ENCODE measurements around the gene RFTN2.
A peak's percentile ranks its signal among the peaks of the same experiment; 100 is the strongest.
"Not testable (repeated sequence)": the region's sequence is repeated elsewhere in the genome, so short reads cannot be mapped to it uniquely, and the experiment has no call there.

The RFTN2 gene

DNA sequence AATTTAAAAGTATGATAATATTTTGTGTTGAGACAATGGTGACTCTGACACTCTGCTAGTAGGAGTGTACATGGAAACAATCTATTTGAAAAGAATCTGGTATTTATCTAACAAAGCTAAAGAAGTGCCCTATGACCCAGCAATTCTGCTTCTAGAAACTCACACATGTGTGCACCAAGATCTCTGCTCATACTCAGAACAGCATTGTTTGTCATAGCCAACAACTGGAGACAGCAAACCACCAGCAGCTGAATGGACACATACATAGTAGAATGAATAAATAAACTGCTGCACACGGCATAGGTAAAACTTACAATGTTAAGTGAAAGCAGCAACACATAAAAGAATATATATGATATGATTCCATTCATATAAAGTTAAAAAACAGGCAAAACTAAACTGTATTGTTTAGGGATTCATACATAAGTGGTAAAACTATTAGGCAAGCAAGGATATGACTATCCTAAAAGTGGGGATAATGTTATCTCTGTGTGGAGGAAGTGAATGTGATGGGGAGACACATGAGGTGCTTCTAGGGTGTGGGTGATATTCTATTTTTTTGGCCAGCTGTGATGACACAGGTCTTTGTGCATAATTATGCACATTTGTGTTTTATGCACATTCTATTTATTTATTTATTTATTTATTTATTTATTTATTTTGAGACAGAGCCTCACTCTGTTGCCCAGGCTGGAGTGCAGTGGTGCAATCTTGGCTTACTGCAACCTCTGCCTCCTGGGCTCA lies 71.1 kb downstream of the RFTN2 start:
- no peak for DNase-seq (ENCODE audit: low read depth)

DNA sequence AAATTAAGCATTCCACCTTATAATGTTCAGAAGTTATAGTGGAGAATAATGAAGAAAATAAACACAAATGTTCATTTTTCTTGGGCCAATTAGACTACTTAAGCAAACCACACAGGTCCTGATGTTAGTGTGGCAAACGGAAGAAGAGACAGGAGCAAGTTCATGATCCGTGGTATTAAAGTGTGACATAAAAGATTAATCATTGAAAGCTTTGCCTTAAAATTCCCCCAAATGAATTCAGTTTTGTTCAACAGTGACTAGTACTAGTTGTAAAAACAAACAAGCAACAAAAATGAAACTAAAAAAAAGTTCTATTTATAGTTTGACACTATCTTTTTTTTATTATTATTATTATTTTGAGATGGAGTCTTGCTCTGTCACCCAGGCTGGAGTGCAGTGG lies 73.7 kb downstream of the RFTN2 start:
- DNase-seq (ENCODE audit: low read depth) = no peak

DNA sequence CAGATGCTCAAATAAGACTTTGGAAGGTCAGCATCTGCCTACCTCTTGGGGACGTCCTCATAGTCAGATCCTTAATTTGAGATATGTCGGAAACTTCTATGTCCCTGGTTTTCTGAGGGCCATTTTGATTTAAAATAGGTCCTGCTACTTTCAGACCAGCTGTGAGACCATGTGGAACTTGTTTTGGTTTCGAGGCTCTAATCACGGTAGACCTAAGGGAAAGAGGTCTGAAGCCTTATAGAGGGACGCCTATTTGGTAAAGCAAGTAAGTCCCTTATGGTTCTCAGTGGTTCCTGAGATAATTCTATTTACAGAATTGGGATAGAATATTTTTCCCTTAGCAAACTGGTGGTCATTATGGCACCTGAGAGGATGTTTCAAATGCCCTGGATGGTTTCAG lies 75.1 kb downstream of the RFTN2 start:
- no peak for DNase-seq (ENCODE audit: low read depth)

DNA sequence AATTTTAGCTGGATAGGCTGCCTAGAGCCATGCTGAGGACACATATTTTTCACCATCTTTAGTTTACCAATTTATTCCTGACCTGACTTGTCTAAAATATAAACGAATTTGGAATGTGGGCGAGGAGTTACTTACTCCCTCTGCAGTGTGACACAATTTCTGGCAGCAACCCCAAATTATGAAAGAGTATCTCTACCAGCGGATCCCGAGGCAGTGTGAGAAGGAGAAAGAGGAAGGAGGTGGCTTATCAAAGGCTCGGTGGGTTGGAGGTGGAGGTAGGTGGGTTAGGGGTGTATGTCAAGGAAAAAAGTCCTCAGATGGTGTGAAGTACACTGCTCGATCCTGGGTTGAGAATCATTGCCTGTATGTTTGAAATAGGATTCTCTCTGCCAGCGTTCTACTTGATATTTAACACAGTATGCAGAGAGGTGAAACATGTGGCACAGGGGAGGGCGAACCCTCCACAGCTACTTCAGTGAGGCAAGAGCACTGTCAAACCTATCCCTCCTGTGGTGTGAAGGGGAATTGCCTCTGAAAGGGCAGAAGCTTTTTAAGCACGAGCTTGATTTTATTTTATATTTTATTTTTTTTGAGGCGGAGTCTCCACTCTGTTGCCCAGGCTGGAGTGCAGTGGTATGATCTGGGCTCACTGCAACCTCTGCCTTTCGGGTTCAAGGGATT lies 76.0 kb downstream of the RFTN2 start:
- DNase-seq (ENCODE audit: low read depth) = peak; percentile 0

DNA sequence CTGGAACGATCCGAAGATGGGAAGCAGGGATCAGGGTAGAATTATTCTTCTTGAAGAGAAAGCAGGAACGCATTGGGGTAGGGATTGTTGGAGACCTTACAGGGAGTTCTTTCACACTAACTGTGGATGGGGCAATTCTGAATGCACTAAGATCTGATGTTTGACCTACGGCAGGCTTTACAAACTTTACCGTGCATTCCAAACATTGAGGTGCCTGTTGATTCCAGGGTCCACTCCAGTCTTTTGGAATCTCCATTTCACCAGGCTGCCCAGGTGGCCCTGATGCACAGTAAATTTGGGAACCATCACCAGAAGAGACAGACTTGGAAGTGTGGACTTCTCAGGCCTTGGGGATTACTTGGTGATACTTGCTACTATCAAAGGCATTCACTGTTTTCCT lies 76.9 kb downstream of the RFTN2 start:
- no peak for DNase-seq (ENCODE audit: low read depth)

DNA sequence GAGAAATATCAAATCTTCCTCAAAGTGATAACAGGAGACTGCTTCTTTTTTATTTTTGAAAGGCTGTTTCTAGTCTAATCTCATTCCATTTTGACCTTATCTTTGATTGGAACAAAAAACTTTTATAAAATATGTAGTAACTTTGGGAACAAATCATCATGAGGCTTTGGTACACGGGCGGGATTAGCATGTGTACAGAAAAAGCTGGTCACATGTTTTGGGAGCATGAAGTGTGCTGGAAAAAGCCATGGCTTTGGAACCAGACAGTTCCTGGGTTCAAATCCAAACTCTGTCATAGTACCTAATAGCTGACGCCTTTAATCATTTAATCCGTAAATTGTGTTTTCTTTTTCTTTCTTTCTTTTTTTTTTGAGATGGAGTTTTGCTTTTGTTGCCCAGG lies 78.2 kb downstream of the RFTN2 start:
- no peak for DNase-seq (ENCODE audit: low read depth)

DNA sequence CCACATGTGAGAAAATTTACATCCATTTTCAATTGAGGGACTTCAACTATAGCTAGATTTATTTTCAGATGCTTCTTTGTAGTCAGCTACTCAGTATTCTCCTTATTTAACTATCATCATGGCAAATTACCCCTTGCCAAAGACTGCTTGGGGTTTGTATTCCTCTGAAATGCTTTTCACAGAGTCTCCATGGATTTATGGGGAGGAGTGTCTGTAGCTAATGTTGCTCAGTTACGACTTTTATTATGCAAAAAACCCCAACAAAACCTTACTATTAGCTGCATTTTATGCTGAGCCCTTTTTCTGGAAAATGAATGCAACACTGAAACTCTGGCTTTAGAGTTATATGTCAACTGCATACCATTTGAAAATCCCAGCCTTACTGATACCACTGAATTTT lies 78.6 kb downstream of the RFTN2 start:
- DNase-seq (ENCODE audit: low read depth) = no peak

DNA sequence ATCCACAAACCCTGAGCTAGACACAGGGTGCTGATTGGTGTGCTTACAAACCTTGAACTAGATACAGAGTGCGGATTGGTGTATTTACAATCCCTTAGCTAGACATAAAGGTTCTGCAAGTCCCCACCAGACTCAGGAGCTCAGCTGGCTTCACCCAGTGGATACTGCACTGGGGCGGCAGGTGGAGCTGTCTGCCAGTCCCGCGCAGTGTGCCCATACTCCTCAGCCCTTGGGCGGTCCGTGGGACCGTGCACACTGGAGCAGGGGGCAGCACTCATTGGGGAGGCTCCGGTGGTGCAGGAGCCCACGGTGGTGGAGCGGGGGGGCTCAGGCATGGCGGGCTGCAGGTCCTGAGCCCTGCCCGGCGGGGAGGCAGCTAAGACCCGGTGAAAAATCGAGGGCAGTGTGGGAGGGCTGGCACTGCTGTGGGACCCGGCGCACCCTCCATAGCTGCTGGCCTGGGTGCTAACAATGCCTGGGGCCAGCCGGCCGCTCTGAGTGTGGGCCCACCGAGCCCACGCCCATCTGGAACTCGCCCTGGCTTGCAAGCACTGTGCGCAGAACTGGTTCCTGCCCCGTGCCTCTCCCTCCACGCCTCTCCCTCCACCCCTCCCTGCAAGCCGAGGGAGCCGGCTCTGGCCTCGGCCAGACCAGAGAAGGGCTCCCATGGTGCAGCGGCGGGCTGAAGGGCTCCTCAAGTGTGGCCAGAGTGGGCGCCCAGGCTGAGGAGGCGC lies 83.9 kb downstream of the RFTN2 start:
- DNase-seq (ENCODE audit: low read depth) = no peak

DNA sequence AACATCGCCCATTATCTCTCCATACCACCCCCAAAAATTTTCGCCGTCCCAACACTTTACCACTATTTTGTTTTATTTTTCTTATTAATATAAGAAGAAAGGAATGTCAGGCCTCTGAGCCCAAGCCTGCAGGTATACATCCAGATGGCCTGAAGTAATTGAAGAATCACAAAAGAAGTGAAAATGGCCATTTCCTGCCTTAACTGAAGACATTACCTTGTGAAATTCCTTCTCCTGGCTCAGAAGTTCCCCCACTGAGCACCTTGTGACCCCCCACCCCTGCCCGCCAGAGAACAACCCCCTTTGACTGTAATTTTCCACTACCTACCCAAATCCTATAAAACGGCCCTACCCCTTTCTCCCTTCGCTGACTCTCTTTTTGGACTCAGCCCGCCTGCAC lies 88.1 kb downstream of the RFTN2 start:
- DNase-seq (ENCODE audit: low read depth) = not testable (repeated sequence)

DNA sequence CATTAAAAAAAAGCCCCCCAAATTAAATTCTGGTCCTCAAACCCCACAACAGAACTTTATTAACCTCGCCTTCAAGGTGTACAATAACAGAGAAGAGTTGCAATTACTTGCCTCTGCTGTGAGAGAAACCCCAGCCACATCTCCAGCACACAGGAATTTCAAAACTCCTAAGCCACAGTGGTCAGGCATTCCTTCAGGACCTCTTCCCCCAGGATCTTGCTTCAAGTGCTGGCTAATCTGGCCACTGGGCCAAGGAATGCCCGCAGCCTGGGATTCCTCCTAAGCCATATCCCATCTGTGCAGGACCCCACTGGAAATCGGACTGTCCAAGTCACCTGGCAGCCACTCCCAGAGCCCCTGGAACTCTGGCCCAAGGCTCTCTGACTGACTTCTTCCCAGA lies 95.2 kb downstream of the RFTN2 start:
- not testable (repeated sequence) for DNase-seq (ENCODE audit: low read depth)

DNA sequence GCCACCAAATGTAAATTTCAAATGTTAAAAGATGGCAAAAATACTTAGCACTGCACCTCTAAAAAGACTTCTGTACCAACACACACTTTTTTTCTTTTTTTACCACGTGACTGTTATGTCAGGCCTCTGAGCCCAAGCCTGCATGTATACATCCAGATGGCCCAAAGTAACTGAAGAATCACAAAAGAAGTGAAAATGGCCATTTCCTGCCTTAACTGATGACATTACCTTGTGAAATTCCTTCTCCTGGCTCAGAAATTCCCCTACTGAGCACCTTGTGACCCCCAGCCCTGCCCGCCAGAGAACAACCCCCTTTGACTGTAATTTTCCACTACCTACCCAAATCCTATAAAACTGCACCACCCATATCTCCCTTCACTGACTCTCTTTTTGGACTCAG lies 97.1 kb downstream of the RFTN2 start:
- not testable (repeated sequence) for DNase-seq (ENCODE audit: low read depth)

DNA sequence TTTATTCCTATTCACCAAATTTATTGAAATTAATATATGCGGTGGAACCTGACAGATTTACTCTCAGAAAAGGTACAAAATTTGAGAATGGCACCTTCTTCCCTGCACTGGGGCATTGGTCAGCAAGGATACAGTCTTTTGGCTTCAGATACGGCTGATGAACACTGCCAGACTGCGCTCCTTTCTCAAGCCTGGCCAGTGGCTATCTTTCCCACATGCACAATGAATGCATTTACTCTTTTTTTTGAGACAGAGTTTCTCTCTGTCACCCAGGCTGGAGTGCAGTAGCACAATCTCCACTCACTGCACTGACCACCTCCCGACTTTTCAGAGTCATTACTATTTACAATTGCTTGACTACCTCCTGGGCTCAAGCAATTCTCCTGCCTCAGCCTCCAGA lies 97.9 kb downstream of the RFTN2 start:
- DNase-seq (ENCODE audit: low read depth) = no peak

DNA sequence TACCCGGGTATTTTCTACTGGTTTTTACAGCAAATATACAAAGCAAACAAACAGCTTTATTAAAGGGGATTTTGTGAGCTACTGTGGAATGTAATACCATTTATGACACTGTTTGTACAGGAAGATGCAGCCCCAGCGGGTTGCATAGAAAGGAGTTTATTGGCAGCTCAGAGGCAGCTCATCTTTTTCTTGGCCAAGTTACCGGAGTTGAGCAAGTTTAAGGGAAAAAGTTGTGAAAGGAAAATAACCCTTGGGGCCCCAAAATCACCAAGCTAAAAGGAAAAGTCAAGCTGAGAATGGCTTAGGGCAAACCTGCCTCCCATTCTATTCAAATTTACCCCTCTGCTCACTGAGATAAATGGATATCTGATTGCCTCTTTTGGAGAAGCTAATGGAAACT lies 98.8 kb downstream of the RFTN2 start:
- DNase-seq (ENCODE audit: low read depth) = no peak

DNA sequence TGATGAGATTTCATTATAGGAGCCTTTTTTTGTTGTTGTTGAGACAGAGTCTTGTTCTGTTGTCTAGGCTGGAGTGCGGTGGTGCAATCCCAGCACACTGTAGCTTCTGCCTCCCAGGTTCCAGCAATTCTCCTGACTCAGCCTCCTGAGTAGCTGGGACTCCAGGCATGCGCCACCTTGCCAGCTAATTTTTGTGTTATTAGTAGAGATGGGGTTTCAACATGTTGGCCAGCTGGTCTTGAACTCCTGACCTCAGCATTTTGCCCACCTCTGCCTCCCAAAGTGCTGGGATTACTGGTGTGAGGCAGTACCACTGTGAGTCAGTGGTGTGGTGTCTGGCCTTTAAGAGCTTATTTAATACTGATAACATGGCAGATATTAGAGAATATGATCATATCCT lies 99.4 kb downstream of the RFTN2 start:
- DNase-seq (ENCODE audit: low read depth) = no peak

DNA sequence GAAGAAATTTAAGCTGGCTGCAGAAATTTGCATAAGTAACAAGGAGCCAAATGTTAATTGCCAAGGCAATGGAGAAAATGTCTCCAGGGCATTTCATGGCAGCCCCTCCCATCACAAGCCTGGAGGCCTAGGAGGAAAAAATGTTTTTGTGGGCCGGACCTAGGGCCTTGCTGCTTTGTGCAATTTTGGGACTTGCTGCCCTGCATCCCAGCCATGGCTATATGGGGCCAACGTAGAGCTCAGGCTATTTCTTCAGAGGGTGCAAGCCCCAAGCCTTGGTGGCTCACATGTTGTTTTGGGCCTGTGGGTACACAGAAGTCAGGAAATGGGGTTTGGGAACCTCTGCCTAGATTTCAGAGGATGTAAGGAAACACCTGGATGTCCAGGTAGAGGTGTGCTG lies 101.8 kb downstream of the RFTN2 start:
- no peak for DNase-seq (ENCODE audit: low read depth)

DNA sequence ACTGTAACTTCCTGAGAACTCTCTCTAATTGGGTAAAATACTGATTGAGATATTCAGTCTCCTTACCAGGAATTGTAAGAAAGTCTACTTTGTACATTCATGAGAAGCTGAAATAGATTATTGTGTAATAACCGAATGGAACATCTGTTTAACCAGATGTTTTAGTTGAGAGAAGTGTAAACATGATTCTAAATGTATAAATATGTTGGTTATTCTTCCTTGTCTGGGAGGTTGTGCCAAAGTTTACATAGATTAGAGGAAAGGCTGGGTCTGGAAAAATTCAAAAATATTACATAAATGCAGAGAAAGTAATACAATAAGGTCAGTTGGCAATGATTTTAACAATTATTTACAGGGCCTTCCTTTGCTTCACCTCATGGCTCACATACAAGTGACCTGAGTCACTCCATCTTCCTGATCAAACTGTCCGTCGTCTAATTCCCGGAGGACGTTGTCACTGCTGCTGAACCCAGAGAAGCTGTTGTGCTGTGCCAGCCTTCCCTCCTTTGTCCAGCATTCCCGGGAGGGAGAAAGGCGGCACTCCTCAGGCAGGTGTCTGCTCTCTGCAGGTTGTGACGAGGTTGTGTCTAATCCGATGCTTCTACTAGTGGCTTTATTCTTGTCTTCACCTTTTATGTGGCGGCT lies 103.6 kb downstream of the RFTN2 start:
- no peak for DNase-seq (ENCODE audit: low read depth)

DNA sequence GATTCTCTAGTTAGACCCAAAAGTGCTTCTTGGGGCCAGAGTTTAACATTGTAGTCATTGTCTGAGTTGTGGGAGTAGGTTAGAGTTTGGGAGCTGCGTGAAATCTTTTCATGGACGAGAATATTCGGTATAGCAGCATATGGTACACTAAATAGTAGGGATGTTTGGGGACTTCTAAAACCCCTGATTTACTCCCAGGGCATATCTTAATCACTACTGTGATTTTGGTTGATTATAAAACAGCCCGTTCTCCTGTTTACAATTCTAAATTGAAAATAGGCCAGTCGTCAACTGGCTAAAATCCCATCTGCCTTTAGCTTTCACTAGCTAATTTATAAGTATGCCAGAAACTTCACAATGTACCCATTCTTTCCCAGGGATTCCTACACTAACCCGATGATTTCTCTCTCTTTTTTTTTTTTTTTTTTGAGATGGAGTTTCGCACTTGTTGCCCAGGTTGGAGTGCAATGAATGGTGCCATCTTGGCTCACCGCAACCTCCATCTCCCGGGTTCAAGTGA lies 115.2 kb downstream of the RFTN2 start:
- DNase-seq (ENCODE audit: low read depth) = no peak

DNA sequence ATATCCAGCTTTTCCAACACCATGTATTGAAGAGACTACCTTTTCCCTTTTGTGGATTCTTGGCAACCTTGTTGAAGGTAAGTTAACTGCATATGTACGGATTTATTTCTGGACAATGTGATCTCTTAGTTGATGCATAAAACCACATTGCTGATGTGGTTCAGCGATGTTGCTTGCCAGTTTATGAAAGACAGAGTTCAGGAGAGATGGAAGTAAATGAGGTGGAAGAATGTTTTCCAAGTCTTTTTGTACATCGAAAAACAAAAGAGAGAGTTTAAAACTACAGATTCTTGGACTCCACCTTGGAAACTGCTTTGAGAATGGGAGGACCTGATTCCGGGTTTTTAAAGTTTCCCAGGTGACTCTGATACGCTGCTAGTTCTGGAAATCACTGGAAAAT lies 115.7 kb downstream of the RFTN2 start:
- no peak for DNase-seq (ENCODE audit: low read depth)

DNA sequence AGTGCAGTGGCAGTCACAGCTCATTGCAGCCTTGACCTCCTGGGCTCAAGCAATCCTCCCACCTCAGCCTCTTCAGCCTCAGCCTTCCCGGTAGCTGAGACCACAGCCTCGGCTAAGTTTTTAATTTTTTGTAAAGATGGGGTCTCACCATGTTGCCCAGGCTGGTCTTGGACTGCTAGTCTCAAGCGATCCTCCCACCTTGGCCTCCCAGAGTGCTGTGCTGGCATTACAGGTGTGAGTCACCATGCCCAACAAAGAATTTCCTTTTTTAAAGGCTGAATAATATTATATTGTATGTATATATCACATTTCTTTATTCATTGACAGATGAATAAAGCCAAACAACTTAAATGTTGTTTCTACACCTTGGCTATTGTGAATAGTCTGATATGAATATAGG lies 117.0 kb downstream of the RFTN2 start:
- no peak for DNase-seq (ENCODE audit: low read depth)

DNA sequence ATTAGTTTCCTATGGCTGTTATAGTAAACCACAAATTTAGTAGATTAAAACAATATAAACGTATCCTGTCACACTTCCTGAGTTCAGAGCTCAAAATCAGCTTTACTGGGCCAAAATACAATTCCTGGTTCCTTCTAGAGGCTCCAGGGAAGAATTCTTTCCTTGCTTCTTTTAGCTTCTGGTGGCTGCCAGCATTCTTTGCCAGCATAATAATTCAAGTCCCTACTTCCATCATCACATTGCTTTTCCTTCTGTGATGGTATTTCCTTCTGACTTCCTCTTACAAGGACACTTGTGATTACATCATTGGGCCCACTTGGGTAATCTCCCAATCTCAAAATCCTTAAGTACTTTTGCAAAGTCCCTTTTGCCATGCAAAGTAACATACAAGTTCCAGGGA lies 118.9 kb downstream of the RFTN2 start:
- no peak for DNase-seq (ENCODE audit: low read depth)

DNA sequence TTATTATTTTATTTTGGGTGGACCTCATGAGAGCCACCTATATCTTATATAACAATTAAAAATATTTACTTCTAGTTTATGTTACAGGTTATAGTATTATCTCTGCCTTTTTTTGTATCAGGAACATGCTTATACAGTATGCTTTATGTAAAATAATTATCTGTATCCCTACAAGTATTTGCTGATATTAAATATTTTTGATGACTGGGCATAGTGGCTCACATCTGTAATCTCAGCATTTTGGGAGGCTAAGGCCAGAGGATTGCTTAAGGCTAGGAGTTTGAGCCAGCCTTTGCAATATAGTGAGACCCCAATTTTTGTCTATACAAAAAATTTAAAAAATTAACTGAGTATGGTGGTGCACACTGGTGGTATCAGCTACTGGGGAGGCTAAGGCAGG lies 119.9 kb downstream of the RFTN2 start:
- DNase-seq (ENCODE audit: low read depth) = no peak

DNA sequence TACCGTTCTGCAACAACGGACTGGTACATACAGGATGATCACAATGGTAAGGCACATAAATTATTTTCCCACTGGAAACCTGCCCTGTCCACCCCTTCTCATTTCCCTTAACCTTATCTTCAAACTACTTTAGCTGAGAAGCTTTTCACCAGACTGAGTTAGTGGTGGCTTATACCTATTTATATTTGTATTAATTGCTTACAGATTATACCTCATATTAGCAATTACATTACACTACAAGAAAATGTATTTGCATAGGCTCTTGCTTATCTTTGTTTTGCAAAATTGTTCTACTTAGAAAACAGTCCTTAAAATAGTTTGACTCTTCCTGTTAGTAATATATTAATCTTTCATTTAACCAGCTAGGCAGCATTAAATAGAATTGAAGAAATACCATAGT lies 124.1 kb downstream of the RFTN2 start:
- DNase-seq (ENCODE audit: low read depth) = not testable (repeated sequence)

DNA sequence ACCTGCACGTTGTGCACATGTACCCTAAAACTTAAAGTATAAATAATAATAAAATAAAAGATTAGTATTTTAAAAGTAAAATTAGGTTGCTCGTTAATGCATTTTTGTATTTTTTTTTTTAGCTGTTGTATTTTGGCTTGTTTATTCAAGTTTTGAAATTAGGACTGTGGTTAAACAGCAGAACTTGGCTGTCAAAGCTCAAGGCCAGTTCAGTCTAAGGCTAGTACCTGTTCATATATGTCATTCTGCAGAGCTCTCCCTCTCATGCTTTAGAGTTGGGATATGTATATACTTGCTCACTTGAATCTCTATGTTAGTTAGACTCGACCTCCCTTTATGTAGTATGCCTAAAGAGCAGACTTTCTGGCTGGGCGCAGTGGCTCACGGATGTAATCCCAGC lies 126.8 kb downstream of the RFTN2 start:
- DNase-seq (ENCODE audit: low read depth) = no peak

Measured in activated T-cell treated with anti-CD3 and anti-CD28 coated beads for 1 hour (primary cell).